Measurements from ENCODE around the gene DAB2IP.

The DAB2IP gene

DNA sequence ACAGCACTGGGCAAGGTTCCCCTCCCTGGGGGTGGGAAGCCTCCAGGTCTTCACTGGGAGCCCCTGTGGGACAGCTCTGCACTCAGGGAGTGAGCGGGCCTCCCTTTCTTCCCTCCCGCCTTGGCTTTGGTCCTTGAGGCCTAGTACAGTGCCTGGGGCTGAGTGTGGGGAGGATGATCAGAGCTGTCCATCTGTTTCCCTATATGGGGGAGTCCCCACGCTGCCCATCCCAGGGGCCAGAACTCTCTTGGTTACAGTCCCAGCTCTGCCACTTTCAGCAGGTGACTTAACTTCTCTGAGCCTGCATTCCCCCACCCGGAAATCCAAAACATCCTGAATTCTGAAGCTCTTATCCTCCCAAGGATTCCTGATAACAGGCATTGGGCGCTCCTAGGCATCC, 42.6 kb downstream of the DAB2IP start:
- H3K36me3 ChIP-seq (ENCODE audit: control insufficient read depth in 2 of 2, insufficient read depth in 1 of 2, low read length in 2 of 2) = no peaks in the 10 kb centered on the region
- H3K4me3 ChIP-seq (ENCODE audit: low read depth, low read length) = no peak overlapping the region
- no peak overlapping the region for H3K27ac ChIP-seq (ENCODE audit: extremely low read depth, low read depth, low read length)
- ChIA-PET POLR2A (no interaction called here), CTCF (interaction anchor here (0.6 to 8.1 kb wide), 11 partner anchors 10 to 617 kb away, joined by 3 to 118 read pairs (median 7); no protein-coding TSS in a partner anchor)
- no peaks in the 10 kb centered on the region for H3K9me3 ChIP-seq (ENCODE audit: control insufficient read depth, insufficient read depth, low read depth, low read length)
- H3K4me1 ChIP-seq (ENCODE audit: control insufficient read depth, insufficient read depth, low read length) = no peaks in the 10 kb centered on the region
- no peak for TF ChIP-seq TCF7L2 (IDR thresholded peaks at IDR 0.05; ENCODE audit: borderline replicate concordance, low read depth, low read length)
- no peak for TF ChIP-seq ZNF837 (tag by site-specific recombination; IDR thresholded peaks at IDR 0.05)
- no peak for TF ChIP-seq ZNF114 (tag by site-specific recombination; IDR thresholded peaks at IDR 0.05)
- TF ChIP-seq, protein P1, sequence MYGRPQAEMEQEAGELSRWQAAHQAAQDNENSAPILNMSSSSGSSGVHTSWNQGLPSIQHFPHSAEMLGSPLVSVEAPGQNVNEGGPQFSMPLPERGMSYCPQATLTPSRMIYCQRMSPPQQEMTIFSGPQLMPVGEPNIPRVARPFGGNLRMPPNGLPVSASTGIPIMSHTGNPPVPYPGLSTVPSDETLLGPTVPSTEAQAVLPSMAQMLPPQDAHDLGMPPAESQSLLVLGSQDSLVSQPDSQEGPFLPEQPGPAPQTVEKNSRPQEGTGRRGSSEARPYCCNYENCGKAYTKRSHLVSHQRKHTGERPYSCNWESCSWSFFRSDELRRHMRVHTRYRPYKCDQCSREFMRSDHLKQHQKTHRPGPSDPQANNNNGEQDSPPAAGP (tag by site-specific recombination; IDR thresholded peaks at IDR 0.05) = no peak
- TF ChIP-seq, protein P2, sequence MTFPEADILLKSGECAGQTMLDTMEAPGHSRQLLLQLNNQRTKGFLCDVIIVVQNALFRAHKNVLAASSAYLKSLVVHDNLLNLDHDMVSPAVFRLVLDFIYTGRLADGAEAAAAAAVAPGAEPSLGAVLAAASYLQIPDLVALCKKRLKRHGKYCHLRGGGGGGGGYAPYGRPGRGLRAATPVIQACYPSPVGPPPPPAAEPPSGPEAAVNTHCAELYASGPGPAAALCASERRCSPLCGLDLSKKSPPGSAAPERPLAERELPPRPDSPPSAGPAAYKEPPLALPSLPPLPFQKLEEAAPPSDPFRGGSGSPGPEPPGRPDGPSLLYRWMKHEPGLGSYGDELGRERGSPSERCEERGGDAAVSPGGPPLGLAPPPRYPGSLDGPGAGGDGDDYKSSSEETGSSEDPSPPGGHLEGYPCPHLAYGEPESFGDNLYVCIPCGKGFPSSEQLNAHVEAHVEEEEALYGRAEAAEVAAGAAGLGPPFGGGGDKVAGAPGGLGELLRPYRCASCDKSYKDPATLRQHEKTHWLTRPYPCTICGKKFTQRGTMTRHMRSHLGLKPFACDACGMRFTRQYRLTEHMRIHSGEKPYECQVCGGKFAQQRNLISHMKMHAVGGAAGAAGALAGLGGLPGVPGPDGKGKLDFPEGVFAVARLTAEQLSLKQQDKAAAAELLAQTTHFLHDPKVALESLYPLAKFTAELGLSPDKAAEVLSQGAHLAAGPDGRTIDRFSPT (tag by site-specific recombination; IDR thresholded peaks at IDR 0.05) = no peak
- TF ChIP-seq, protein P3, sequence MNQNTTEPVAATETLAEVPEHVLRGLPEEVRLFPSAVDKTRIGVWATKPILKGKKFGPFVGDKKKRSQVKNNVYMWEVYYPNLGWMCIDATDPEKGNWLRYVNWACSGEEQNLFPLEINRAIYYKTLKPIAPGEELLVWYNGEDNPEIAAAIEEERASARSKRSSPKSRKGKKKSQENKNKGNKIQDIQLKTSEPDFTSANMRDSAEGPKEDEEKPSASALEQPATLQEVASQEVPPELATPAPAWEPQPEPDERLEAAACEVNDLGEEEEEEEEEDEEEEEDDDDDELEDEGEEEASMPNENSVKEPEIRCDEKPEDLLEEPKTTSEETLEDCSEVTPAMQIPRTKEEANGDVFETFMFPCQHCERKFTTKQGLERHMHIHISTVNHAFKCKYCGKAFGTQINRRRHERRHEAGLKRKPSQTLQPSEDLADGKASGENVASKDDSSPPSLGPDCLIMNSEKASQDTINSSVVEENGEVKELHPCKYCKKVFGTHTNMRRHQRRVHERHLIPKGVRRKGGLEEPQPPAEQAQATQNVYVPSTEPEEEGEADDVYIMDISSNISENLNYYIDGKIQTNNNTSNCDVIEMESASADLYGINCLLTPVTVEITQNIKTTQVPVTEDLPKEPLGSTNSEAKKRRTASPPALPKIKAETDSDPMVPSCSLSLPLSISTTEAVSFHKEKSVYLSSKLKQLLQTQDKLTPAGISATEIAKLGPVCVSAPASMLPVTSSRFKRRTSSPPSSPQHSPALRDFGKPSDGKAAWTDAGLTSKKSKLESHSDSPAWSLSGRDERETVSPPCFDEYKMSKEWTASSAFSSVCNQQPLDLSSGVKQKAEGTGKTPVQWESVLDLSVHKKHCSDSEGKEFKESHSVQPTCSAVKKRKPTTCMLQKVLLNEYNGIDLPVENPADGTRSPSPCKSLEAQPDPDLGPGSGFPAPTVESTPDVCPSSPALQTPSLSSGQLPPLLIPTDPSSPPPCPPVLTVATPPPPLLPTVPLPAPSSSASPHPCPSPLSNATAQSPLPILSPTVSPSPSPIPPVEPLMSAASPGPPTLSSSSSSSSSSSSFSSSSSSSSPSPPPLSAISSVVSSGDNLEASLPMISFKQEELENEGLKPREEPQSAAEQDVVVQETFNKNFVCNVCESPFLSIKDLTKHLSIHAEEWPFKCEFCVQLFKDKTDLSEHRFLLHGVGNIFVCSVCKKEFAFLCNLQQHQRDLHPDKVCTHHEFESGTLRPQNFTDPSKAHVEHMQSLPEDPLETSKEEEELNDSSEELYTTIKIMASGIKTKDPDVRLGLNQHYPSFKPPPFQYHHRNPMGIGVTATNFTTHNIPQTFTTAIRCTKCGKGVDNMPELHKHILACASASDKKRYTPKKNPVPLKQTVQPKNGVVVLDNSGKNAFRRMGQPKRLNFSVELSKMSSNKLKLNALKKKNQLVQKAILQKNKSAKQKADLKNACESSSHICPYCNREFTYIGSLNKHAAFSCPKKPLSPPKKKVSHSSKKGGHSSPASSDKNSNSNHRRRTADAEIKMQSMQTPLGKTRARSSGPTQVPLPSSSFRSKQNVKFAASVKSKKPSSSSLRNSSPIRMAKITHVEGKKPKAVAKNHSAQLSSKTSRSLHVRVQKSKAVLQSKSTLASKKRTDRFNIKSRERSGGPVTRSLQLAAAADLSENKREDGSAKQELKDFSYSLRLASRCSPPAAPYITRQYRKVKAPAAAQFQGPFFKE (tag by site-specific recombination; IDR thresholded peaks at IDR 0.05; ENCODE audit: borderline replicate concordance) = no peak
- no peak for TF ChIP-seq HOXA7 (CRISPR knock-in tag; IDR thresholded peaks at IDR 0.05; ENCODE audit: borderline replicate concordance)
- TF ChIP-seq OSR2 (tag by site-specific recombination; IDR thresholded peaks at IDR 0.05) = no peak
- TF ChIP-seq KLF16 (tag by site-specific recombination; IDR thresholded peaks at IDR 0.05) = no peak
- TF ChIP-seq ZNF214 (tag by site-specific recombination; IDR thresholded peaks at IDR 0.05; ENCODE audit: borderline replicate concordance) = no peak
- TF ChIP-seq ZNF133 (tag by site-specific recombination; IDR thresholded peaks at IDR 0.05) = no peak
- TF ChIP-seq, protein P4, sequence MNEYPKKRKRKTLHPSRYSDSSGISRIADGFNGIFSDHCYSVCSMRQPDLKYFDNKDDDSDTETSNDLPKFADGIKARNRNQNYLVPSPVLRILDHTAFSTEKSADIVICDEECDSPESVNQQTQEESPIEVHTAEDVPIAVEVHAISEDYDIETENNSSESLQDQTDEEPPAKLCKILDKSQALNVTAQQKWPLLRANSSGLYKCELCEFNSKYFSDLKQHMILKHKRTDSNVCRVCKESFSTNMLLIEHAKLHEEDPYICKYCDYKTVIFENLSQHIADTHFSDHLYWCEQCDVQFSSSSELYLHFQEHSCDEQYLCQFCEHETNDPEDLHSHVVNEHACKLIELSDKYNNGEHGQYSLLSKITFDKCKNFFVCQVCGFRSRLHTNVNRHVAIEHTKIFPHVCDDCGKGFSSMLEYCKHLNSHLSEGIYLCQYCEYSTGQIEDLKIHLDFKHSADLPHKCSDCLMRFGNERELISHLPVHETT (tag by site-specific recombination; IDR thresholded peaks at IDR 0.05) = no peak
- no peak for TF ChIP-seq ZNF658 (tag by site-specific recombination; IDR thresholded peaks at IDR 0.05)
- no peak for TF ChIP-seq KLF9 (tag by site-specific recombination; IDR thresholded peaks at IDR 0.05; ENCODE audit: low read depth)
- no peak for TF ChIP-seq ZNF768 (tag by site-specific recombination; IDR thresholded peaks at IDR 0.05)
- TF ChIP-seq, protein P5, sequence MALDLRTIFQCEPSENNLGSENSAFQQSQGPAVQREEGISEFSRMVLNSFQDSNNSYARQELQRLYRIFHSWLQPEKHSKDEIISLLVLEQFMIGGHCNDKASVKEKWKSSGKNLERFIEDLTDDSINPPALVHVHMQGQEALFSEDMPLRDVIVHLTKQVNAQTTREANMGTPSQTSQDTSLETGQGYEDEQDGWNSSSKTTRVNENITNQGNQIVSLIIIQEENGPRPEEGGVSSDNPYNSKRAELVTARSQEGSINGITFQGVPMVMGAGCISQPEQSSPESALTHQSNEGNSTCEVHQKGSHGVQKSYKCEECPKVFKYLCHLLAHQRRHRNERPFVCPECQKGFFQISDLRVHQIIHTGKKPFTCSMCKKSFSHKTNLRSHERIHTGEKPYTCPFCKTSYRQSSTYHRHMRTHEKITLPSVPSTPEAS (tag by site-specific recombination; IDR thresholded peaks at IDR 0.05) = no peak
- no peak for TF ChIP-seq ZNF610 (tag by site-specific recombination; IDR thresholded peaks at IDR 0.05; ENCODE audit: borderline replicate concordance)
